Thyroid gland (tissue), 4 donors: ENCODE results near the gene WASF2.

Source experiments
- CTCF ChIP-seq, 6 experiments: fragments of 200-600 bp in 3 of 6; fragments of 450-650 bp in 3 of 6; sonication (generic) in 3 of 6; IDR thresholded peaks; one replicate each; pipeline ENCODE4 v1.5.1; 2016 to 2019; ENCODE audit warnings: antibody characterized with exemption in 6 of 6, mild to moderate bottlenecking in 2 of 6, inconsistent platforms in 1 of 6, moderate library complexity in 1 of 6
- POLR2A ChIP-seq, 2 donors: fragments of 450-650 bp; IDR thresholded peaks; one replicate each; pipeline ENCODE4 v1.6.1; 2017; ENCODE audit warnings: antibody characterized with exemption in 2 of 2, mild to moderate bottlenecking in 2 of 2, moderate library complexity in 1 of 2

DNA sequence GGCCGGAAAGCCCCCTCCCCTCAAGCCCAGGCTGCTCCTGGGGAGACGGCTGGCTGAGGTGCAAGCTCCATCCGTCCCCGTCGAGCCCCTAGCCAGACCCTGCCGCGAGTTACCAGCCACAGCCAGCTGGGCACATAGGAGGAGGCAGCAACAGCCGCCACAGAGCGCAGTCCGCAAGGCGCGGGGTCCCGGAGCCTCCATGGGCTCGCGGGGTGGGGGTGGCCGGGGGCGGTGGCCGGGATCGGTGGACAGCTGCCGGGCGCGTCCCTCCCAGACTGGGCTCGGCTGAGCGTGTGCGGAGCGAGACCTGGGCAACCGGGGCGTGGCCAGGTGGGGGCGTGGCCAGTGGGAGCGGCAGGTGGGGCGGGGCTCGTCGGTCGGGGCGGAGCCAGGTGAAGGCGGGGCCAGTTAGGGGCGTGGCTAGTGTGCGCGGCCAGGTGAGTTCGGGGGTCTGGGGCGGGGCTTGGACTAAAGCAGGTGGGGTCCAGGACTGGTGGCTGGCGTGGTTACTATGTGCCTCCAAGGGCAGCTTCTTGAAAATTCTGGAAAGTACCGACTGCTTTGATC lies 106.8 kb downstream of the WASF2 start, which contains the start of gene CD164L2:
- TF ChIP-seq CTCF (IDR thresholded peaks at IDR 0.05) = no peak
- no peak for TF ChIP-seq POLR2A (IDR thresholded peaks at IDR 0.05)
